ENCODE data around the gene SPATA2L.

The SPATA2L gene

GRCh38 chr16:89727406-89728120 is 26.1 kb upstream of the SPATA2L start:
- DNase-seq (ENCODE audit: low read depth in 2 of 2), result no peak

- DNase-seq (ENCODE audit: low read depth in 2 of 2), result peak; percentile 55 to 57
Measured at GRCh38 chr16:89723279-89724250, 22.1 kb upstream of the SPATA2L start.

GRCh38 chr16:89722392-89723278 is 21.1 kb upstream of the SPATA2L start:
- no peak for DNase-seq (ENCODE audit: low read depth in 2 of 2)

- DNase-seq (ENCODE audit: low read depth in 2 of 2), result peak; percentile 78 to 81
Measured at GRCh38 chr16:89721546-89722391, 20.3 kb upstream of the SPATA2L start.

GRCh38 chr16:89720813-89721545 is 19.5 kb upstream of the SPATA2L start, which contains the start of the genes VPS9D1 and ZNF276:
VPS9D1 (minus strand) TSS chr16:89720898; CDS start chr16:89720861, 37 bp downstream.
ZNF276 (plus strand) TSS chr16:89721537; CDS start chr16:89721641, 104 bp downstream.
- peak; percentile 72 to 81 for DNase-seq (ENCODE audit: low read depth in 2 of 2)

GRCh38 chr16:89720551-89720812 is 19.0 kb upstream of the SPATA2L start:
- no peak for DNase-seq (ENCODE audit: low read depth in 2 of 2)

GRCh38 chr16:89717688-89718505 is 16.4 kb upstream of the SPATA2L start:
- DNase-seq (ENCODE audit: low read depth in 2 of 2), result no peak

GRCh38 chr16:89716916-89717687 is 15.6 kb upstream of the SPATA2L start:
- DNase-seq (ENCODE audit: low read depth in 2 of 2), result no peak

- no peak for DNase-seq (ENCODE audit: low read depth in 2 of 2)
Measured at GRCh38 chr16:89716493-89716892, 15.0 kb upstream of the SPATA2L start.

GRCh38 chr16:89712274-89712781 is 10.8 kb upstream of the SPATA2L start:
- DNase-seq (ENCODE audit: low read depth in 2 of 2), result no peak

- peak; percentile 38 to 59 for DNase-seq (ENCODE audit: low read depth in 2 of 2)
Measured at GRCh38 chr16:89711601-89712273, 10.2 kb upstream of the SPATA2L start.

GRCh38 chr16:89710709-89711564 is 9.4 kb upstream of the SPATA2L start:
- DNase-seq (ENCODE audit: low read depth in 2 of 2), result no peak

GRCh38 chr16:89709716-89710432 is 8.4 kb upstream of the SPATA2L start:
- DNase-seq (ENCODE audit: low read depth in 2 of 2), result no peak

- DNase-seq (ENCODE audit: low read depth in 2 of 2), result no peak
Measured at GRCh38 chr16:89709166-89709565, 7.7 kb upstream of the SPATA2L start.

- no peak for DNase-seq (ENCODE audit: low read depth in 2 of 2)
Measured at GRCh38 chr16:89708481-89708931, 7.0 kb upstream of the SPATA2L start.

- no peak for DNase-seq (ENCODE audit: low read depth in 2 of 2)
Measured at GRCh38 chr16:89707695-89708094, 6.2 kb upstream of the SPATA2L start.

Measured in stimulated activated CD8-positive, alpha-beta memory T cell treated with anti-CD3 and anti-CD28 coated beads, Interleukin-15, amount 100 ng/mL, for 4 hours (primary cell).